Left ventricle myocardium inferior (tissue), 1 donor: Measurements from ENCODE around the gene XXYLT1. TPM values are rescaled to one million over a fixed set of nuclear protein-coding genes. Genes with fewer than 3 reads are reported as not detected.

Experiments used
- DNase-seq: peaks from one replicate; pipeline ENCODE4 v3.0.0-alpha.2; 2020
- H3K27ac ChIP-seq: fragments of 200-600 bp; replicated peaks from 2 replicates; pipeline ENCODE4 v1.8.0; 2021
- H3K27me3 ChIP-seq: fragments of 200-600 bp; 2 replicates; pipeline ENCODE4 v1.8.0; 2021; ENCODE audit warnings: low read depth
- H3K36me3 ChIP-seq: fragments of 200-600 bp; 2 replicates; pipeline ENCODE4 v1.8.0; 2021
- H3K4me1 ChIP-seq: fragments of 200-600 bp; 2 replicates; pipeline ENCODE4 v1.8.0; 2021
- H3K4me3 ChIP-seq: fragments of 200-600 bp; 2 replicates; pipeline ENCODE4 v1.8.0; 2021; ENCODE audit warnings: mild to moderate bottlenecking, moderate library complexity
- H3K9me3 ChIP-seq: fragments of 200-600 bp; replicated peaks from 2 replicates; pipeline ENCODE4 v1.8.0; 2021
- intact Hi-C: fragments of 100-400 bp; cut with micrococcal nuclease; formaldehyde crosslinking; loops from one replicate; pipeline ENCODE4 v1.11.0; 2022
- total RNA-seq: library from RNA; stranded (reverse); fragmentation: NEBNext Ultra II Directional; extraction: Animal tissue kit (Norgen Biotek cat#: 25700); gene quantifications from one replicate; pipeline ENCODE4 v1.2.1, GENCODE V29; 2021
- TF ChIP-seq, protein P1 (sequence below): fragments of 200-600 bp; IDR thresholded peaks from 2 replicates; pipeline ENCODE4 v1.8.0; 2021; ENCODE audit warnings: antibody characterized with exemption, mild to moderate bottlenecking, borderline replicate concordance
- donor health status: DM: no; HTN: yes; CAD: no; lungs with severe emphysema.

XXYLT1 gene
- total RNA-seq, 1 donor from 2014 or later: 2.3 TPM

DNA sequence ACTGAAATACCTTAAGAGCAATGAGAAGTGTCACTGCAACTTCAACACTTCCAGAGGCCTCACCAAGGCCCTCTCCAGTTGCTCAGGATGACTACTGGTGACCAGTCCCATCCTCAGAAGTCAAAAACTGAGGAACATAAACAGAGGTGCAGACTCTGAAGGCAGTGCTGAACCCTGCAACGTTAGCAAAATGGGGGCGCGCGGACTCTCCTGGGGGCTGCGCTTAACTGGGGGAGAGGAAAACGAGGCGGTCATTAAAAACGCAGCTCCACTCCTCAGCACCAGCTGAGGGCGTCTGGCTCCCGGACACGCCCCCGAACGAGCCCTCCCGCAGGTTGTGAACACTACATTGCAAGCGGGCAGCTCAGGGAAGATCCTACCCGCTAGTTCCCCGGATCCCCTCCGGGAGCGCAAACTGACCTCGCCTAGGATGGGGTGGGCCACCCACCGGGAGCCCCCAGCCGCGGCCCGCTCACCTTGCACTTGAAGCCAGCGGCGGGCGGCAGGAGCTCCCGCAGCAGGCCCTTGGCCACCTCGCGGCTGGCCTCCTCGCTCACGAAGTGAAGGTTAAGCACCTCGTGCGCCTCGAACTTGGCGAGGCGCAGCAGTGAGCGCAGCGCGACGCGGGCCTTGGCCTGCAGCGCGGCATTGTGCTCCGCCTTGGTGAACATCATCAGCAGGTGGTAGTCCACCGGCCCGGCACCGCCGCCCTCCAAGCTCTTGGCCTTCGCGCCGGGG lies 711 bp downstream of the XXYLT1 start:
- no peaks in the 10 kb centered on the region for H3K36me3 ChIP-seq
- peak overlapping the region; percentile 90 for H3K4me3 ChIP-seq
- peak overlapping the region; percentile 96 for H3K27ac ChIP-seq
- intact Hi-C loops: no loop called here
- DNase-seq: no peak
- TF ChIP-seq, protein P1, sequence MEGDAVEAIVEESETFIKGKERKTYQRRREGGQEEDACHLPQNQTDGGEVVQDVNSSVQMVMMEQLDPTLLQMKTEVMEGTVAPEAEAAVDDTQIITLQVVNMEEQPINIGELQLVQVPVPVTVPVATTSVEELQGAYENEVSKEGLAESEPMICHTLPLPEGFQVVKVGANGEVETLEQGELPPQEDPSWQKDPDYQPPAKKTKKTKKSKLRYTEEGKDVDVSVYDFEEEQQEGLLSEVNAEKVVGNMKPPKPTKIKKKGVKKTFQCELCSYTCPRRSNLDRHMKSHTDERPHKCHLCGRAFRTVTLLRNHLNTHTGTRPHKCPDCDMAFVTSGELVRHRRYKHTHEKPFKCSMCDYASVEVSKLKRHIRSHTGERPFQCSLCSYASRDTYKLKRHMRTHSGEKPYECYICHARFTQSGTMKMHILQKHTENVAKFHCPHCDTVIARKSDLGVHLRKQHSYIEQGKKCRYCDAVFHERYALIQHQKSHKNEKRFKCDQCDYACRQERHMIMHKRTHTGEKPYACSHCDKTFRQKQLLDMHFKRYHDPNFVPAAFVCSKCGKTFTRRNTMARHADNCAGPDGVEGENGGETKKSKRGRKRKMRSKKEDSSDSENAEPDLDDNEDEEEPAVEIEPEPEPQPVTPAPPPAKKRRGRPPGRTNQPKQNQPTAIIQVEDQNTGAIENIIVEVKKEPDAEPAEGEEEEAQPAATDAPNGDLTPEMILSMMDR: no peak
- peaks cover 31% of the 10 kb centered on the region for H3K4me1 ChIP-seq
- no peaks in the 10 kb centered on the region for H3K27me3 ChIP-seq
- no peaks in the 10 kb centered on the region for H3K9me3 ChIP-seq

DNA sequence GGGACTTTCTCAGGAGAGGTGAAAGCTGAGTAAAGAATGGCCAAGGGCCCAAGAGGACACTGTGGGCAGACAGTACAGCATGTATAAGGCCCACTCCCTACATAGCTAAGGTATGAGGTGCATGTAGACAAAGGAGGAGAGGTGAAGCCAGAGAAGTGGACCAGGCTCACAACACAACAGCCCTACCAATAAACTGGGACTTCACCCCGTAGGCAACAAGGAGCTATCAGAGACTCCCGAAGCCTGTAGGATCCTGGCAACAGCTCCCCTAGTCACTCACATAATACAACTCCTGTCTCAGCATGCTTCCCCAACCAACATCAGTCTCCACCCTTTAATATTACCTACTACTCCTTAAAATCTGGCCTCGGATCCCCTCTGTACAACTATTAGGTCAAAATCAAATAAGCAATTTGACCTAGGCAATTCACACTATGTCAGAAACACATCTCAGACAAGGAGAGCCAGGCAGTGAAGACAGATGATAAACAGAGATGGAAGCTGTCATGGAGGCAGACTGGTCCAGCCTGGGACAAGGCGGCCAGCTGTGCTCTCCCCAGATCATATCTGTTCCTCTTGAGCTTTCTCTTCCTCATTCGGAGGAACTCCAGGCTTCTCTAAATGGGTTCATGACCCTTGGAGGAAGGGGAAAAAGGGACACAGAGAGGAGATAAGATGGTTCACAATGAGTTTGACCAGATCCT lies 1.4 kb downstream of the XXYLT1 start:
- peaks cover 31% of the 10 kb centered on the region for H3K4me1 ChIP-seq
- TF ChIP-seq, protein P1: no peak
- H3K9me3 ChIP-seq: no peaks in the 10 kb centered on the region
- no peaks in the 10 kb centered on the region for H3K27me3 ChIP-seq
- peak overlapping the region; percentile 90 for H3K4me3 ChIP-seq
- no peaks in the 10 kb centered on the region for H3K36me3 ChIP-seq
- intact Hi-C loops: no loop called here
- H3K27ac ChIP-seq: peak overlapping the region; percentile 96
- DNase-seq: no peak

DNA sequence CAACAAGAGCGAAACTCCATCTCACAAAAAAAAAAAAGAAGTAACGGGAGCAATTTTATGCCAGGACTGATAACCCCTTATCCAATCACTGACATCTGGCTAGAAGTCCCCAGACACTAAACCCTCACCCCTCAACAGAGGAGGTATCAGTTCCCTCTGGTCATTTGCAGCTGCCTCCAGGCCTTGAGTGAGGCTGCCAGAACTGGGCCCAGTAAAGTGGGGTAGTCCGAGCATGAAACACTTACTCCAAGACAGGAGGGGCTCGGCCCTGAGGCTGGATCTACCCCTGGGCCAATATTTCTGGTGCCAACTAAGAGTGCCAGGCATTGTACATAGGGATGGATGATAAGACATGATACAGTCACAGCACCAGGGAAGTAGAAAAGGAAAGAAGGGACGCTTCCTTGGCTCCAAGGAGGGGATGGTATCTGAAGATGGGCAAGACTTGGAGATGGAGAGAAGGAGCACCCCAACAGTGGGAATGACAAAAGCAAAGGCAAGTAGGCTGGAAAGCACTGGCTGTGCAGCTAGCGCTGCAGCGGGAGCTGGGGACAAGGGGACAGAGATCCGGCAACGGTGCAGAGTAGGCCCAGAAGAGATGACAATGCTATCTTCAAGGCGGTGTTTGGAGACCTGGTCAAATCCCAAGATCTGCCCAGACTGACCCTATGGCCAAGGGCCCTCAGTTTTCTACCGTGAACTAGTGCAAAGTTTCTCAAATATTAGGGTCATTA lies 2.2 kb downstream of the XXYLT1 start:
- Histone ChIP-seq H3K27me3 (no peaks in the 10 kb centered on the region), H3K4me1 (peaks cover 31% of the 10 kb centered on the region), H3K27ac (no peak overlapping the region), H3K9me3 (no peaks in the 10 kb centered on the region), H3K4me3 (no peak overlapping the region), H3K36me3 (no peaks in the 10 kb centered on the region)
- TF ChIP-seq, protein P1: no peak
- DNase-seq: no peak
- intact Hi-C loops: no loop called here

DNA sequence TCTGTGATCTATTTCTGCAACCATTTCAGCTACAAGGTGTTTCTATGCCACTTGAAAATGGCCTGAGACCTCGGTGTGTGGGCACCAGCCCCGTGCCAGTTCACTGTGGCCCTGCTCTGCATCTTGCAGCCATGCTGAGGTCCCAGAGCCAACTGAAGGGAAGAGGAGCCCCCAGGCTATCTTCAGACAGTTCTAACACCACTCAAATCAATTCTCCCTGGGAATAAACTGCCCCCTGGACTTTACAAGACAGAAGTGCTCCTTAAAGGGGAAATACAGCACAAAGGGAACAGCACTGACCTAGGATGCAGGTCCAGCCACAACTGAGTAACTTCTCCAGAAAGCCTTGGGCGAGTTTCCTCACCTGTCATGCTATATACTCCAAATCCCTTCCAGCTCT lies 3.9 kb downstream of the XXYLT1 start:
- intact Hi-C loops: no loop called here
- peaks cover 31% of the 10 kb centered on the region for H3K4me1 ChIP-seq
- TF ChIP-seq, protein P1: no peak
- DNase-seq: no peak
- H3K4me3 ChIP-seq: no peak overlapping the region
- H3K27me3 ChIP-seq: no peaks in the 10 kb centered on the region
- H3K27ac ChIP-seq: no peak overlapping the region
- H3K36me3 ChIP-seq: no peaks in the 10 kb centered on the region
- no peaks in the 10 kb centered on the region for H3K9me3 ChIP-seq

DNA sequence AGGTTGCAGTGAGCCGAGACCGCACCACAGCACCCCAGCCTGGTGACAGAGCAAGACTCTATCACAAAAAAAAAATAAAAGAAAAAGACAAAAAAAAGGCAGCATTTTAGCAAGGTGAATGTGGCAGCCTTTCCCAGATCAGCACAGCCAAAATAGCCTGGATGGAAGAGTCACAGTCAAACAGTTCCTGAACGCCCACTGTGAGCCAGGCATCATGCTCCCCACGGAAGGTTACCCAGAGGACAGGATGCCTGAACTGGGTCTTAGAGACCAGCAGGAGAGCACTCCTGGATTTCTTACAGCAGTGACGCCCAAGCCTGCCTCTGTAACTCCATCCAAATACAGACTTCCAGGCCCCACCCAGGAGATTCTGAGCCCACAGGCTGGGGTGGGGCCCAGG lies 4.5 kb downstream of the XXYLT1 start:
- H3K27me3 ChIP-seq: no peaks in the 10 kb centered on the region
- TF ChIP-seq, protein P1: no peak
- H3K4me3 ChIP-seq: no peak overlapping the region
- H3K4me1 ChIP-seq: peaks cover 26% of the 10 kb centered on the region
- H3K9me3 ChIP-seq: no peaks in the 10 kb centered on the region
- no peak overlapping the region for H3K27ac ChIP-seq
- no peaks in the 10 kb centered on the region for H3K36me3 ChIP-seq
- intact Hi-C loops: no loop called here
- DNase-seq: no peak
